Panc1 (cell line): ENCODE data around the gene GPR176.

ENCODE experiments used
- POLR2AphosphoS5 ChIP-seq: IDR thresholded peaks from 2 replicates; pipeline ENCODE4 v1.6.1; 2012; ENCODE audit warnings: mild to moderate bottlenecking, low read depth, low read length, moderate library complexity
- TCF7L2 ChIP-seq: IDR thresholded peaks from 2 replicates; pipeline ENCODE4 v1.6.1; 2011; ENCODE audit warnings: mild to moderate bottlenecking, low read depth, low read length, inconsistent platforms
- TF ChIP-seq, protein P1 (sequence below): fragments of 450-650 bp; IDR thresholded peaks from 2 replicates; pipeline ENCODE4 v1.5.1; 2017; ENCODE audit warnings: mild to moderate bottlenecking
- TF ChIP-seq, protein P2 (sequence below), 2 experiments: IDR thresholded peaks; 2 replicates each; pipeline ENCODE4 v1.6.1; 2011 to 2012; ENCODE audit warnings: low read depth in 2 of 2, control low read depth in 1 of 2, low read length in 1 of 2, mild to moderate bottlenecking in 1 of 2, moderate library complexity in 1 of 2; ENCODE audit not compliant: insufficient read depth in 1 of 2

DNA sequence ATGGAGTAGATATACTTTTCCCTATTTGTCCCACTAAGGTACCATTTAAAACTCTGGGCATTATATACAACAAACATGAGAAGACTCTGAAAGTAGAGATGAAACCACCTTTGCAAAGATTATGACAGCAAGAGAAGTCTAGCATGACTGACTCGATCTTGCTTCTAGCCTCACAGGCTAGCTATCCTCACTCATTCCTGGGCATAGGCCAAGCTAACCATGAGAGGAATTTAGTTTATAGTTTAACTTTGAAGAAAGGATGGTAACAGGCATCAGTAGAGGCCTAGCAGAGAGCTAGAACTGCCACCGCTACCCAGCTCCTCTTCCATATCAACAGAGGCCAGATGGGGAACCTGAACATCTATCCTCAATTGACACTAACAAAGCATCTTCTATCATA is 74.0 kb downstream of the GPR176 start:
- TF ChIP-seq TCF7L2: no peak
- TF ChIP-seq, protein P1, sequence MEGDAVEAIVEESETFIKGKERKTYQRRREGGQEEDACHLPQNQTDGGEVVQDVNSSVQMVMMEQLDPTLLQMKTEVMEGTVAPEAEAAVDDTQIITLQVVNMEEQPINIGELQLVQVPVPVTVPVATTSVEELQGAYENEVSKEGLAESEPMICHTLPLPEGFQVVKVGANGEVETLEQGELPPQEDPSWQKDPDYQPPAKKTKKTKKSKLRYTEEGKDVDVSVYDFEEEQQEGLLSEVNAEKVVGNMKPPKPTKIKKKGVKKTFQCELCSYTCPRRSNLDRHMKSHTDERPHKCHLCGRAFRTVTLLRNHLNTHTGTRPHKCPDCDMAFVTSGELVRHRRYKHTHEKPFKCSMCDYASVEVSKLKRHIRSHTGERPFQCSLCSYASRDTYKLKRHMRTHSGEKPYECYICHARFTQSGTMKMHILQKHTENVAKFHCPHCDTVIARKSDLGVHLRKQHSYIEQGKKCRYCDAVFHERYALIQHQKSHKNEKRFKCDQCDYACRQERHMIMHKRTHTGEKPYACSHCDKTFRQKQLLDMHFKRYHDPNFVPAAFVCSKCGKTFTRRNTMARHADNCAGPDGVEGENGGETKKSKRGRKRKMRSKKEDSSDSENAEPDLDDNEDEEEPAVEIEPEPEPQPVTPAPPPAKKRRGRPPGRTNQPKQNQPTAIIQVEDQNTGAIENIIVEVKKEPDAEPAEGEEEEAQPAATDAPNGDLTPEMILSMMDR: no peak
- TF ChIP-seq POLR2AphosphoS5: no peak
- TF ChIP-seq, protein P2, sequence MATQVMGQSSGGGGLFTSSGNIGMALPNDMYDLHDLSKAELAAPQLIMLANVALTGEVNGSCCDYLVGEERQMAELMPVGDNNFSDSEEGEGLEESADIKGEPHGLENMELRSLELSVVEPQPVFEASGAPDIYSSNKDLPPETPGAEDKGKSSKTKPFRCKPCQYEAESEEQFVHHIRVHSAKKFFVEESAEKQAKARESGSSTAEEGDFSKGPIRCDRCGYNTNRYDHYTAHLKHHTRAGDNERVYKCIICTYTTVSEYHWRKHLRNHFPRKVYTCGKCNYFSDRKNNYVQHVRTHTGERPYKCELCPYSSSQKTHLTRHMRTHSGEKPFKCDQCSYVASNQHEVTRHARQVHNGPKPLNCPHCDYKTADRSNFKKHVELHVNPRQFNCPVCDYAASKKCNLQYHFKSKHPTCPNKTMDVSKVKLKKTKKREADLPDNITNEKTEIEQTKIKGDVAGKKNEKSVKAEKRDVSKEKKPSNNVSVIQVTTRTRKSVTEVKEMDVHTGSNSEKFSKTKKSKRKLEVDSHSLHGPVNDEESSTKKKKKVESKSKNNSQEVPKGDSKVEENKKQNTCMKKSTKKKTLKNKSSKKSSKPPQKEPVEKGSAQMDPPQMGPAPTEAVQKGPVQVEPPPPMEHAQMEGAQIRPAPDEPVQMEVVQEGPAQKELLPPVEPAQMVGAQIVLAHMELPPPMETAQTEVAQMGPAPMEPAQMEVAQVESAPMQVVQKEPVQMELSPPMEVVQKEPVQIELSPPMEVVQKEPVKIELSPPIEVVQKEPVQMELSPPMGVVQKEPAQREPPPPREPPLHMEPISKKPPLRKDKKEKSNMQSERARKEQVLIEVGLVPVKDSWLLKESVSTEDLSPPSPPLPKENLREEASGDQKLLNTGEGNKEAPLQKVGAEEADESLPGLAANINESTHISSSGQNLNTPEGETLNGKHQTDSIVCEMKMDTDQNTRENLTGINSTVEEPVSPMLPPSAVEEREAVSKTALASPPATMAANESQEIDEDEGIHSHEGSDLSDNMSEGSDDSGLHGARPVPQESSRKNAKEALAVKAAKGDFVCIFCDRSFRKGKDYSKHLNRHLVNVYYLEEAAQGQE (IDR thresholded peaks at IDR 0.05; ENCODE audit: insufficient read depth in 1 of 2, low read depth in 2 of 2, low read length in 1 of 2): no peak
